ENCODE data around the gene PCDH9.

The PCDH9 gene

GRCh38 chr13:66967811-66968597 is 262.1 kb downstream of the PCDH9 start:
- no peak overlapping the region for H3K4me3 ChIP-seq (ENCODE audit: control insufficient read depth, low read depth, low read length)
- no peak for TF ChIP-seq CTCF (conservative IDR thresholded peaks at IDR 0.05; ENCODE audit: control insufficient read depth, insufficient read depth, low read depth, low read length)
- no peak for DNase-seq (ENCODE audit: low read depth)

- no peak for DNase-seq (ENCODE audit: low read depth)
- TF ChIP-seq CTCF (conservative IDR thresholded peaks at IDR 0.05; ENCODE audit: control insufficient read depth, insufficient read depth, low read depth, low read length): no peak
- H3K4me3 ChIP-seq (ENCODE audit: control insufficient read depth, low read depth, low read length): no peak overlapping the region
Measured at GRCh38 chr13:66965181-66965580, 265.0 kb downstream of the PCDH9 start.

GRCh38 chr13:66962953-66963352 is 267.2 kb downstream of the PCDH9 start:
- no peak for TF ChIP-seq CTCF (conservative IDR thresholded peaks at IDR 0.05; ENCODE audit: control insufficient read depth, insufficient read depth, low read depth, low read length)
- H3K4me3 ChIP-seq (ENCODE audit: control insufficient read depth, low read depth, low read length): no peak overlapping the region
- no peak for DNase-seq (ENCODE audit: low read depth)

- no peak for DNase-seq (ENCODE audit: low read depth)
- TF ChIP-seq CTCF (conservative IDR thresholded peaks at IDR 0.05; ENCODE audit: control insufficient read depth, insufficient read depth, low read depth, low read length): no peak
- no peak overlapping the region for H3K4me3 ChIP-seq (ENCODE audit: control insufficient read depth, low read depth, low read length)
Measured at GRCh38 chr13:66958611-66959010, 271.5 kb downstream of the PCDH9 start.

- DNase-seq (ENCODE audit: low read depth): no peak
- TF ChIP-seq CTCF (conservative IDR thresholded peaks at IDR 0.05; ENCODE audit: control insufficient read depth, insufficient read depth, low read depth, low read length): no peak
Measured at GRCh38 chr13:66952507-66952906, 277.6 kb downstream of the PCDH9 start.

GRCh38 chr13:66951426-66951825 is 278.7 kb downstream of the PCDH9 start:
- no peak for TF ChIP-seq CTCF (conservative IDR thresholded peaks at IDR 0.05; ENCODE audit: control insufficient read depth, insufficient read depth, low read depth, low read length)
- DNase-seq (ENCODE audit: low read depth): no peak
- no peak overlapping the region for H3K4me3 ChIP-seq (ENCODE audit: control insufficient read depth, low read depth, low read length)

More at GRCh38 chr13:66952507-66952906, 277.6 kb downstream of the PCDH9 start:
- H3K4me3 ChIP-seq (ENCODE audit: control insufficient read depth, low read depth, low read length): no peak overlapping the region
